Activated effector memory CD4-positive, alpha-beta T cell treated with anti-CD3 and anti-CD28 coated beads, Interleukin-2, amount 50 U/mL, for 16 hours (primary cell): ENCODE data around the gene TBX15.

ENCODE experiments used
- DNase-seq: peaks from one replicate; pipeline ENCODE4 v3.0.0-alpha.2; 2020

TBX15 gene

GRCh38 chr1:118877668-118878396, 110.3 kb downstream of the TBX15 start:
- no peak for DNase-seq

DNA sequence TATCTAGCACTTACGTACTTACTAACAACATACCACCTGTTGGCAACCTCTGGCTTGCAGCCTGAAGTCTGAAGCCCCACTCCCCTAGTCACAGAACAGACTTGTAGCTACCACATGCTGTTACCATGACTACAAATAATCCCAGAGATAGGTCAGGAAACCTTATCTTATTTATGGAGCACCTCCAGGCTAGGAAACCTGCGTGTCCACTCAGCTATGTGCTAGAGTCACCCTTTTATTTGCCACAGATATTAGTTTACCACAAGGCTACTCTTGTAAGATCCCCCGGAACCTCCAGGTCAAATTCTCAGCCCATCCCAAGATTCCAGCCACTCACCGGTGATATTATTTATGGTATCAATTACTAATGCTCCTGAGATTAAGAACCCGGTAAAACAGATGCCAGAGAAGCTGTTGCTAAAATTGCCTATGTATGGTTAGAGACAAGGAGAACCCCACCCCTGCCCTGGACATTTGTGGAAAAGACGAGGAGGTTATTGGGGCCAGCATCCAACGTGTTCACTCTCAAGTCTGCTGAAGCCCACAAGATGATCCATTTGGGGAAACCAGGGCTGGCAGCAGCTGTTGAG, 116.5 kb downstream of the TBX15 start:
- no peak for DNase-seq

DNA sequence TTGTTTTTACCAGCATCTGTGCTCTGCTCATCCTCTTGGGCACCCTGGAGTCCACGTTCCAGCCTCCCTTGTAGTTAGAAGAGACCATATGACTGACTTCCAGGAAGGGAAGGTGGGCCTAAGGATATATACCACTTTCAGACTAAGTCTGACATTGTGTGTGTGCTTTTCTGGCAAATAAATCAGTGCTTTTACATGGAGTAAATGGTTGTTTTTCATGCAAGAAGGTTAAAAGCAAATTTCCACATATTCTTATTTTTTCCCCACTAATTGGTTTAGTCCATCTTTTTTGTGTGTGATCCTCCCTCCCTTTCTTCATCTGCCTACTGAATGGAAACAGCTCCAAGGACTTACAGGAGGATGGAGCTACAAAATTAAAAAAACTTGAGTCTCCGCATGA, 119.8 kb downstream of the TBX15 start:
- DNase-seq = no peak

- no peak for DNase-seq
Measured at GRCh38 chr1:118866330-118866729, 121.8 kb downstream of the TBX15 start.

GRCh38 chr1:118863688-118864087, 124.5 kb downstream of the TBX15 start:
- DNase-seq = no peak

DNA sequence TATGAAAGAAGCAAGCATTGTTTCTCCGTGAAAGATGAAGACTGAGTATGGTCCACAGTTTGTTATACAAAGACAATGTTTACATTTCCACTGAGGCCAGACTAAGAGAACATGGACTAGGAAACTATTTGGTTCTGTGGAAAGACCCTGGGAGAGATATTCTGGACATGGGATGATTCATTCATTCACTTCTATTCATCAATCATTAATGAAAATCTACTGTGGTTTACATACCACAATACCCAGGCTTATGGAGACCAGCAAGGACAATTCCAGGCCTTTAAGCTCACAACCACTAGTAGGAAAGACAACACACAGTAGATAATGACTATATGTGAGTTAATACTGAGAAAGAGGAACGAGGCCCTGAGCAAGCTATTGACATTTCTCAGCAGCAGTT, 125.4 kb downstream of the TBX15 start:
- DNase-seq = no peak

DNA sequence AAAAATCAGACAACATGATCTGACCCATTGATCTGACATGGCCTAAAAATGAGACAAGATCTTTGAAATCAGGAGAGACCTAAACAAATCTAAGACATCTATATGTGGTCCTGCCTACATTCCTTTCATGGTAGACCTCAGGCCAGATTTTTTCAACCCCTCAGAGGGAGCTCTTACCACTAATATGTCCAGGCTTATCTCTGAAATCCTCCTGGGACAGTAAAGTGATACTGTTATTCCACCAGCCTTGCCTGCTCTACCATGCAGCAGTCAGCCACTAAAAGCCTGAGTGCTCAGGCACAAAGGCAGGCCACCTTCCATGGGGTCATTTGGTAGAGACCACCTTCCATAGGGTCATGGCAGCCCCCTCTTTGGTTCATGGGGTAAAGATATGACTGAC, 126.9 kb downstream of the TBX15 start:
- no peak for DNase-seq

DNA sequence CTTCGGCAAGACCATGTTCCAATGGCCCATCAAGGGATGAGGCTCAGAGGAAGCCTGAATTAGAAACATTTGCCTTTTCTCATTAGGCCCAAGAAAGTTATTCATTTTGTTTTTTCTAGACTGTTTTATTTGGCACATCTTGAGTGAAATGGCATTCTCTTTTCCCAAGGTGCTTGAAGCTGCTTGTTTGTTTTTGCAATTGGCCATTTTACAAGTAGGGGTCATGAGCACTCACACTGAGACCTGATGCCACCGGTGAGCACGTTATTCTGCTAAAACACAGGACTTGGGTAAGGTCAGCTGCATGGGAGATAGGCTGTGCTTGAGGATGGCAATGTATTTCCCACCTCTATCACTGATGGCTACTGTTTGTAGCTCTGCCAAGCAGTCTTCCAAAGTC, 128.1 kb downstream of the TBX15 start:
- DNase-seq = no peak

DNA sequence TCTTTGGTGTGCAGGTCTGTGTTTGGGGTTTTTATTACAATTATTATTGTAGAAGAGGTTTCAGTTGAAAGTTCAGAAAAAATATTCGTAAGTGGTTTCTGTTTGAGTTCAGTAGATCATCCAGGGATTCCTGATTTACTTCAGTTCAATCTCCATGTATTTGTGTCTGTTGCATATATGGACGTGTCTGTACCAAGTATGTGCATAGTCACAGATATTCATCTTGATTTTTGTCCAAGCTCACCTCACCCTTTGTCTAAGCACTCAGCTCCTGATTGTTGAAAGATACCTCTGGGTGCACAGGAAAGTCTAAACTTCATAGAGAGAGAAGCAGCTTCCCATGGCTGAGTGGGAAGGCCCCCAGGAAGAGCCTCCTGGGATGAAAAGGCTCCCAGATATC, 141.7 kb downstream of the TBX15 start:
- no peak for DNase-seq

GRCh38 chr1:118842452-118843201, 145.5 kb downstream of the TBX15 start:
- DNase-seq = no peak

GRCh38 chr1:118841521-118841920, 146.6 kb downstream of the TBX15 start:
- DNase-seq = no peak
